Endothelial cell of umbilical vein (primary cell): ENCODE measurements around the gene ATF7IP.

ENCODE experiments used
- CTCF ChIP-seq, 2 donors: IDR thresholded peaks; 1 replicate in 1 of 2; 2 replicates in 1 of 2; pipeline ENCODE4 v1.5.1; 2011; ENCODE audit warnings: low read length in 2 of 2, mild to moderate bottlenecking in 2 of 2, moderate library complexity in 2 of 2, control low read depth in 1 of 2, inconsistent platforms in 1 of 2, low read depth in 1 of 2; ENCODE audit not compliant: insufficient read depth in 1 of 2; ENCODE audit errors: extremely low read depth in 1 of 2
- MYC ChIP-seq: IDR thresholded peaks from one replicate; pipeline ENCODE4 v1.6.1; 2011; ENCODE audit warnings: mild to moderate bottlenecking, low read depth, low read length

GRCh38 chr12:14471497-14471896, 106.0 kb downstream of the ATF7IP start:
- TF ChIP-seq CTCF (IDR thresholded peaks at IDR 0.05; ENCODE audit: extremely low read depth in 1 of 2, insufficient read depth in 1 of 2, low read depth in 1 of 2, low read length in 2 of 2) = no peak
- TF ChIP-seq MYC = no peak
